Measurements from ENCODE around the gene ANGEL1.

Gene ANGEL1

DNA sequence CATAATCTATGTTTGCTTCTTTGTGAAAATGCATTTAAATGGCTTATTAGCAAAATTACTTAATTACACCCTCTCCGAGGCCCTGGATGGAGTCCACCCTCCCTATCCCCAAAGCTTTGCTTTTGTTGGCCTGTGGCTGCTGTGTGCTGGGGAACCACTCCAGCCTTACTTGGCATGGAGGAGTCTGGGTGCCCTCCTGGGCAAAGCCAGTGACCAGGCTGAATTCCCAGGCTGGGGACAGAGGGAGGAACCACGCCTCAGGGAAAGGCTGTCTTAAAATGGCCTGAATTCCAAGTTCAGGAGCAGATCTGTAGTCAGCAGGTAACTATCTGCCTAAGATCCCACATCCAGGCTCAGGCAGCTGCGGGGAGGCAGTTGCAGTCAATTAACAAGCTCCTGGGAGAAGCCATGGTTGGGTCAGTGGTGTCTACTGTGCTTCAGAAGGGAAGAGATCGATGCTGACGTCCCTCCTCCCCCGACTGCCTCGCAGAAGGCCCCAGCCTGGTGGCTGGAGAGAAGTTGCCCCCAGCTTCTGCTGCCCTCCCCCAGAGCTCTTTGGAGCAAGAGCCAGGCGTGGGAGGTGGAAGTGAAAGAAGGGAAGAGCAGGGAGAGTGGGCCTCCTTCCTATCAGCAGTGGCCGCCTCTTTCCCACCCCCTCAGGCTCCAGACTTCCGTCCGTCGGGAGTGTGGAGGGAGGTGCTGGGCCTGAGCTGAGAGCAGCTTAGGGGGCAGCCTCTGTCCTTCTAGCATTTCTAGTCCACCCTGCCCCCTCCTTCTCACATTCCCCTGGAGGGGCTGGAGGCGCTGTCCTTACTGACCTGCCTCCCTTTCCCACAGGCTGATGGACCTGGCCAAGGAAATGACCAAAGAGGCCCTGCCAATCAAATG is 40.1 kb downstream of the ANGEL1 start:
- DNase-seq, result no peak
- H3K4me2 ChIP-seq (ENCODE audit: insufficient read depth, low read length), result no peak overlapping the region
- no peak overlapping the region for H3K4me3 ChIP-seq (ENCODE audit: low read depth in 1 of 2, low read length in 2 of 2)
- no peaks in the 10 kb centered on the region for H3K9me3 ChIP-seq (ENCODE audit: insufficient read depth, low read length, severe bottlenecking)
- TF ChIP-seq, protein P1, sequence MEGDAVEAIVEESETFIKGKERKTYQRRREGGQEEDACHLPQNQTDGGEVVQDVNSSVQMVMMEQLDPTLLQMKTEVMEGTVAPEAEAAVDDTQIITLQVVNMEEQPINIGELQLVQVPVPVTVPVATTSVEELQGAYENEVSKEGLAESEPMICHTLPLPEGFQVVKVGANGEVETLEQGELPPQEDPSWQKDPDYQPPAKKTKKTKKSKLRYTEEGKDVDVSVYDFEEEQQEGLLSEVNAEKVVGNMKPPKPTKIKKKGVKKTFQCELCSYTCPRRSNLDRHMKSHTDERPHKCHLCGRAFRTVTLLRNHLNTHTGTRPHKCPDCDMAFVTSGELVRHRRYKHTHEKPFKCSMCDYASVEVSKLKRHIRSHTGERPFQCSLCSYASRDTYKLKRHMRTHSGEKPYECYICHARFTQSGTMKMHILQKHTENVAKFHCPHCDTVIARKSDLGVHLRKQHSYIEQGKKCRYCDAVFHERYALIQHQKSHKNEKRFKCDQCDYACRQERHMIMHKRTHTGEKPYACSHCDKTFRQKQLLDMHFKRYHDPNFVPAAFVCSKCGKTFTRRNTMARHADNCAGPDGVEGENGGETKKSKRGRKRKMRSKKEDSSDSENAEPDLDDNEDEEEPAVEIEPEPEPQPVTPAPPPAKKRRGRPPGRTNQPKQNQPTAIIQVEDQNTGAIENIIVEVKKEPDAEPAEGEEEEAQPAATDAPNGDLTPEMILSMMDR (IDR thresholded peaks at IDR 0.05; ENCODE audit: borderline replicate concordance, extremely low read depth, low read length, poor library complexity, severe bottlenecking), result no peak
- no peak for TF ChIP-seq EZH2 (IDR thresholded peaks at IDR 0.05; ENCODE audit: borderline replicate concordance, low read depth, low read length, severe bottlenecking)
- ATAC-seq (ENCODE audit: insufficient read depth, low read depth), result no peak
- H3K36me3 ChIP-seq (ENCODE audit: insufficient read depth, low read length), result no peaks in the 10 kb centered on the region
- H3K9ac ChIP-seq (ENCODE audit: low read depth, low read length), result no peak overlapping the region
- no peak overlapping the region for H2AFZ ChIP-seq (ENCODE audit: low read depth, low read length)
- peaks cover 4% of the 10 kb centered on the region; the same call in 1 of the 2 replicates for H3K4me1 ChIP-seq (ENCODE audit: insufficient read depth, low read length)
- H4K20me1 ChIP-seq (ENCODE audit: insufficient read depth, low read length), result no peaks in the 10 kb centered on the region
- H3K27ac ChIP-seq (ENCODE audit: low read length), result no peak overlapping the region
- H3K27me3 ChIP-seq (ENCODE audit: insufficient read depth, low read length, poor library complexity), result peaks cover 9% of the 10 kb centered on the region
- H3K79me2 ChIP-seq (ENCODE audit: insufficient read depth, low read length), result no peaks in the 10 kb centered on the region

DNA sequence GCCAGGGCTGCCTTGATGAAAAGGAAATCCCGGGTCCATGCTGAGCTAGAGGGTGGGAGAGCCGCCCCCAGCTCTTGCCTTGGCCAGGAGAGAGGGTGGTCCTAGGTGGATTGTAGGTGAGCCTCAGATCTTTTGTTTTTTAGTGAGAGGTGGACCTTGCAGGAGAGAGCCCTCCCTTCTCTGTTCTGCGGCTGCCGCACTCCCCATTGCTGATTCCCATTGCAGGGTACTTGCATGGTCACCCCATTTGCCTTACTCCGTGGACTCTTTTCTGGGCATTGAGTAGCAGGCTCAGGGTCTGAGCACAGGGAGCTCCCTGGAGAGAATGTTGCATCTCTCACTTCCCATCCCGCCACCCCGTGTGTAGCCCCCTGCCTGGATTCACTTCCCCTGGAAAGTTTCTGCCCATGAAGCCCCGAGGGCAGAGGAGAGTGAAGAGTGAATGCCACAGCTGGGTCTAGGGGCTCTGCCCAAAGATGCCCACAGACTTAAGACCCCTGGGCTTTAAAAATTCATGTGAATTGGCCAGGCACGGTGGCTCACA is 41.2 kb downstream of the ANGEL1 start:
- TF ChIP-seq, protein P1 (IDR thresholded peaks at IDR 0.05; ENCODE audit: borderline replicate concordance, extremely low read depth, low read length, poor library complexity, severe bottlenecking), result no peak
- no peak for TF ChIP-seq EZH2 (IDR thresholded peaks at IDR 0.05; ENCODE audit: borderline replicate concordance, low read depth, low read length, severe bottlenecking)
- Histone ChIP-seq H3K79me2 (ENCODE audit: insufficient read depth, low read length) (no peaks in the 10 kb centered on the region), H3K4me2 (ENCODE audit: insufficient read depth, low read length) (no peak overlapping the region), H3K27me3 (ENCODE audit: insufficient read depth, low read length, poor library complexity) (peaks cover 9% of the 10 kb centered on the region), H3K27ac (ENCODE audit: low read length) (no peak overlapping the region), H3K36me3 (ENCODE audit: insufficient read depth, low read length) (no peaks in the 10 kb centered on the region), H4K20me1 (ENCODE audit: insufficient read depth, low read length) (no peaks in the 10 kb centered on the region), H3K9ac (ENCODE audit: low read depth, low read length) (no peak overlapping the region), H3K4me3 (ENCODE audit: low read depth in 1 of 2, low read length in 2 of 2) (no peak overlapping the region), H3K9me3 (ENCODE audit: insufficient read depth, low read length, severe bottlenecking) (no peaks in the 10 kb centered on the region), H3K4me1 (ENCODE audit: insufficient read depth, low read length) (peaks cover 4% of the 10 kb centered on the region; the same call in 1 of the 2 replicates), H2AFZ (ENCODE audit: low read depth, low read length) (no peak overlapping the region)
- no peak for DNase-seq
- ATAC-seq (ENCODE audit: insufficient read depth, low read depth), result no peak

DNA sequence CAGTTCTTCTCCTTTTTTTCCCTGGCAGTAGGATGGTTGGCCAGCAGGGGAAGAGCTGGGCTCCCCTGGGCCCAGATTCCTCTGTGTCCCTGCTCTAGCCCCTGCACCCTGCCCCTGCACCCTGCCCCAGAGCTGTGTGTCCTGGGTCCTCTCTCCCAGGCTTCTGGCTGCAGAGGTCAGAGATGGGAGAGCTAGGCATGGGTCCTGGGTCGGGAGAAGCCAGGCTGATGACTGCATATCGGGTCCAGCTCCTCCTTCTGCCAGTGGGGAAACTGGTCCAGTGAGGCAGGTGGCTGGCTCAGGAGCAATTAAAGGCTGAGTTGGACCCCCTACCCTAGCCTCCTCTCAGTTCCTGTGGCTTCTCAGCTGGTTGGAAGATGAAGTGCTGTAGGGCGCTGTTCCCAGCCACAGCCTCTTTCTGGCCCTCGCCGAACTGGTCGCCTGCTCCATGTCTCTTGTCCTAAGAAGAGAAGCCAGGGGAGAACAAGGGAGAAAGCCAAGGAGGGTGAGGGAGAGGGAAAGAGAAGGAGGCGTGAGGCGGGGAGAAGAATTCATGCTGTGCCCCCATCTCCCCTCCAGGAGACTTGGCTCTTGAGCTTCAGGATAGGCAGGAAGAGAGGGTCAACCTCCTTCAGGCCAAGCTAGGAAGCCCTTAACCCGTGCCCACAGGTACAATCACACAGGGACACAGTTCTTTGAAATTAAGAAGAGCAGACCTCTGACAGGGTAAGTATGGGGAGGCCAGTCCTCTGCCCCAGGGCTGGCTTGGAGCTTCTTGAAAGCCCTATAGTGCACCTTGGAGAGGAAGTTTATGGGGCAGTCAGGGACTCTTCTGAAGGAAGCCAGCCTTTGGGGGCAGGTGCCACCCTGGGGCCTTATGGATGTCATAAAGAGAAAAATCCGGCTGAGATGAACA is 41.9 kb downstream of the ANGEL1 start:
- Histone ChIP-seq H4K20me1 (ENCODE audit: insufficient read depth, low read length) (no peaks in the 10 kb centered on the region), H3K4me2 (ENCODE audit: insufficient read depth, low read length) (no peak overlapping the region), H3K36me3 (ENCODE audit: insufficient read depth, low read length) (no peaks in the 10 kb centered on the region), H2AFZ (ENCODE audit: low read depth, low read length) (no peak overlapping the region), H3K4me1 (ENCODE audit: insufficient read depth, low read length) (peaks cover 4% of the 10 kb centered on the region; the same call in 1 of the 2 replicates), H3K9ac (ENCODE audit: low read depth, low read length) (no peak overlapping the region), H3K79me2 (ENCODE audit: insufficient read depth, low read length) (no peaks in the 10 kb centered on the region), H3K27ac (ENCODE audit: low read length) (no peak overlapping the region), H3K9me3 (ENCODE audit: insufficient read depth, low read length, severe bottlenecking) (no peaks in the 10 kb centered on the region), H3K27me3 (ENCODE audit: insufficient read depth, low read length, poor library complexity) (peaks cover 9% of the 10 kb centered on the region), H3K4me3 (ENCODE audit: low read depth in 1 of 2, low read length in 2 of 2) (no peak overlapping the region)
- no peak for ATAC-seq (ENCODE audit: insufficient read depth, low read depth)
- DNase-seq, result no peak
- TF ChIP-seq EZH2 (IDR thresholded peaks at IDR 0.05; ENCODE audit: borderline replicate concordance, low read depth, low read length, severe bottlenecking), result no peak
- TF ChIP-seq, protein P1 (IDR thresholded peaks at IDR 0.05; ENCODE audit: borderline replicate concordance, extremely low read depth, low read length, poor library complexity, severe bottlenecking), result no peak

All from DND-41 (cell line).